CD4-positive, alpha-beta memory T cell (primary cell): ENCODE results near the gene RRP8. TPM values are rescaled to one million over a fixed set of nuclear protein-coding genes. Genes with fewer than 3 reads are reported as not detected.

Source experiments
- CTCF ChIA-PET: fragments of 350-600 bp; sonication (Branson Sonifier 250); formaldehyde crosslinking; loops from one replicate; lab custom pipeline; 2021; ENCODE audit warnings: inconsistent platforms; ENCODE audit not compliant: partially characterized antibody; lab: Charles Lee
- POLR2A ChIA-PET: fragments of 350-600 bp; sonication (Branson Sonifier 250); formaldehyde crosslinking; loops from one replicate; lab custom pipeline; 2021; ENCODE audit not compliant: partially characterized antibody; lab: Charles Lee
- DNase-seq, 5 donors: peaks; one replicate each; pipeline versions ENCODE4 v3.0.0 to v3.0.0-alpha.2; 2020 to 2022; ENCODE audit warnings: mixed read lengths in 1 of 5
- H3K27ac ChIP-seq: one replicate; pipeline ENCODE4 v1.7.0; 2013; ENCODE audit warnings: low read depth, low read length
- H3K27me3 ChIP-seq: 2 replicates; pipeline ENCODE4 v1.7.0; 2013; ENCODE audit warnings: mild to moderate bottlenecking, low read length, moderate library complexity; ENCODE audit not compliant: insufficient read depth
- H3K36me3 ChIP-seq: 2 replicates; pipeline ENCODE4 v1.7.0; 2013; ENCODE audit warnings: mild to moderate bottlenecking, low read length, moderate library complexity; ENCODE audit not compliant: insufficient read depth
- H3K4me1 ChIP-seq: 2 replicates; pipeline ENCODE4 v1.7.0; 2013; ENCODE audit warnings: mild to moderate bottlenecking, low read length, moderate library complexity; ENCODE audit not compliant: insufficient read depth
- H3K4me3 ChIP-seq, 2 donors: one replicate each; pipeline ENCODE4 v1.7.0; 2013; ENCODE audit warnings: low read length in 2 of 2, mild to moderate bottlenecking in 1 of 2
- H3K9me3 ChIP-seq, 2 donors: one replicate each; pipeline ENCODE4 v1.7.0; 2013; ENCODE audit warnings: low read length in 2 of 2, control low read depth in 1 of 2; ENCODE audit not compliant: control insufficient read depth in 1 of 2
- H3K27ac Mint-ChIP-seq, 7 donors: one replicate each; pipeline ENCODE4 v1.8.0; 2020 to 2021; ENCODE audit warnings: mixed read lengths in 7 of 7, mild to moderate bottlenecking in 6 of 7, inconsistent platforms in 3 of 7, moderate library complexity in 3 of 7
- H3K27me3 Mint-ChIP-seq, 2 donors: one replicate each; pipeline ENCODE4 v1.8.0; 2020 to 2021; ENCODE audit warnings: mixed read lengths in 2 of 2
- H3K36me3 Mint-ChIP-seq, 2 donors: one replicate each; pipeline ENCODE4 v1.8.0; 2020 to 2021; ENCODE audit warnings: mixed read lengths in 2 of 2, inconsistent platforms in 1 of 2, mild to moderate bottlenecking in 1 of 2
- H3K4me1 Mint-ChIP-seq, 4 donors: one replicate each; pipeline ENCODE4 v1.8.0; 2020 to 2021; ENCODE audit warnings: mixed read lengths in 4 of 4, mild to moderate bottlenecking in 1 of 4
- H3K4me3 Mint-ChIP-seq, 8 donors: one replicate each; pipeline ENCODE4 v1.8.0; 2020 to 2021; ENCODE audit warnings: mixed read lengths in 8 of 8, mild to moderate bottlenecking in 7 of 8, moderate library complexity in 6 of 8, inconsistent platforms in 3 of 8
- H3K9me3 Mint-ChIP-seq, 8 donors: one replicate each; pipeline ENCODE4 v1.8.0; 2020 to 2021; ENCODE audit warnings: mixed read lengths in 8 of 8, mild to moderate bottlenecking in 5 of 8, inconsistent platforms in 3 of 8, moderate library complexity in 1 of 8
- intact Hi-C: fragments of 100-400 bp; cut with micrococcal nuclease; formaldehyde crosslinking; loops from one replicate; pipeline ENCODE4 v1.15.1; 2023
- polyA plus RNA-seq, 2 donors: library from polyadenylated mRNA; unstranded; fragments of 300-500 nt; fragmentation: Illumina TruSeq; gene quantifications; one replicate each; pipeline ENCODE4 v1.2.3, GENCODE V29; 2021
- total RNA-seq, 2 experiments: library from RNA; stranded (reverse); gene quantifications; one replicate each; pipeline ENCODE4 v1.2.3, GENCODE V29; 2021

The RRP8 gene
- total and polyA plus RNA-seq, 4 experiments from 2014 or later: 19.5 to 36.0 (median 29.2) TPM

- DNase-seq: no peak
- intact Hi-C loops: loop anchor here (1.0 to 2.0 kb wide), 2 partner anchors 19 to 29 kb away; partner anchors contain the start of gene TPP1
- Mint-ChIP-seq H3K36me3 (no peaks in the 10 kb centered on the region), H3K9me3 (no peaks in the 10 kb centered on the region), H3K4me3 (no peak overlapping the region), H3K27ac (no peak overlapping the region), H3K4me1 (peaks cover 0 to 12% (median 0%) of the 10 kb centered on the region in 4 donors), H3K27me3 (no peaks in the 10 kb centered on the region)
- Histone ChIP-seq H3K27ac (peak overlapping the region; percentile 54), H3K27me3 (no peaks in the 10 kb centered on the region), H3K4me1 (peaks cover 47% of the 10 kb centered on the region), H3K9me3 (no peaks in the 10 kb centered on the region), H3K36me3 (no peaks in the 10 kb centered on the region), H3K4me3 (no peak overlapping the region)
- POLR2A ChIA-PET: interaction anchor here (1.0 to 4.5 kb wide), 15 partner anchors 9 to 258 kb away, joined by 3 to 37 read pairs (median 8); partner anchors contain the start of genes ILK, MRPL17, TAF10 and TPP1
- CTCF ChIA-PET: interaction anchor here (1.3 to 2.8 kb wide), 9 partner anchors 12 to 58 kb away, joined by 3 to 16 read pairs (median 12); partner anchors contain the start of genes MRPL17, TAF10 and TPP1
Observed at GRCh38 chr11:6647836-6648235, 44.4 kb upstream of the RRP8 start.

- POLR2A ChIA-PET: interaction anchor here (0.6 to 3.3 kb wide), 21 partner anchors 7 to 258 kb away, joined by 3 to 37 read pairs (median 7); partner anchors contain the start of genes ARFIP2, DCHS1, ILK and MRPL17
Observed at GRCh38 chr11:6646918-6647679, 43.7 kb upstream of the RRP8 start.

GRCh38 chr11:6646576-6646917 is 43.1 kb upstream of the RRP8 start:
- Histone ChIP-seq H3K9me3 (no peaks in the 10 kb centered on the region), H3K27ac (peak overlapping the region; percentile 54), H3K36me3 (no peaks in the 10 kb centered on the region), H3K4me1 (peaks cover 44% of the 10 kb centered on the region), H3K27me3 (no peaks in the 10 kb centered on the region), H3K4me3 (peak overlapping the region; percentile 8 to 26)
- Mint-ChIP-seq H3K4me1 (peaks cover 0 to 12% (median 0%) of the 10 kb centered on the region in 4 donors), H3K4me3 (no peak overlapping the region), H3K27me3 (no peaks in the 10 kb centered on the region), H3K36me3 (no peaks in the 10 kb centered on the region), H3K9me3 (no peaks in the 10 kb centered on the region), H3K27ac (no peak overlapping the region)
- CTCF ChIA-PET: interaction anchor here (1.2 to 2.8 kb wide), 10 partner anchors 13 to 60 kb away, joined by 3 to 16 read pairs (median 5); partner anchors contain the start of genes MRPL17, TAF10 and TPP1
- POLR2A ChIA-PET: interaction anchor here (0.6 to 3.3 kb wide), 19 partner anchors 8 to 165 kb away, joined by 3 to 37 read pairs (median 7); partner anchors contain the start of genes ARFIP2, DCHS1, ILK and MRPL17
- intact Hi-C loops: loop anchor here (2.0 kb wide), 1 partner anchor 20 kb away; no protein-coding TSS in a partner anchor
- no peak for DNase-seq

More at GRCh38 chr11:6646918-6647679, 43.7 kb upstream of the RRP8 start:
- Mint-ChIP-seq H3K4me3 (no peak overlapping the region), H3K36me3 (no peaks in the 10 kb centered on the region), H3K4me1 (peaks cover 0 to 12% (median 0%) of the 10 kb centered on the region in 4 donors), H3K27ac (no peak overlapping the region), H3K27me3 (no peaks in the 10 kb centered on the region), H3K9me3 (no peaks in the 10 kb centered on the region)
- peaks cover 44% of the 10 kb centered on the region for H3K4me1 ChIP-seq
- DNase-seq: peak in 3 of 5 donors; percentile 22 to 31 (median 22)
- intact Hi-C loops: loop anchor here (2.0 kb wide), 1 partner anchor 20 kb away; no protein-coding TSS in a partner anchor
- no peaks in the 10 kb centered on the region for H3K36me3 ChIP-seq
- H3K4me3 ChIP-seq: peak overlapping the region; percentile 8 to 26
- CTCF ChIA-PET: interaction anchor here (1.2 to 2.8 kb wide), 10 partner anchors 13 to 59 kb away, joined by 3 to 16 read pairs (median 5); partner anchors contain the start of genes MRPL17, TAF10 and TPP1
- H3K27me3 ChIP-seq: no peaks in the 10 kb centered on the region
- H3K9me3 ChIP-seq: no peaks in the 10 kb centered on the region
- H3K27ac ChIP-seq: peak overlapping the region; percentile 54

GRCh38 chr11:6646071-6646470 is 42.7 kb upstream of the RRP8 start:
- H3K9me3 Mint-ChIP-seq: no peaks in the 10 kb centered on the region
- H3K36me3 Mint-ChIP-seq: no peaks in the 10 kb centered on the region

GRCh38 chr11:6642957-6643356 is 39.5 kb upstream of the RRP8 start:
- Histone ChIP-seq H3K9me3 (no peaks in the 10 kb centered on the region), H3K4me3 (no peak overlapping the region), H3K27ac (no peak overlapping the region), H3K36me3 (no peaks in the 10 kb centered on the region), H3K27me3 (no peaks in the 10 kb centered on the region), H3K4me1 (peaks cover 37% of the 10 kb centered on the region)
- Mint-ChIP-seq H3K36me3 (no peaks in the 10 kb centered on the region), H3K4me1 (peaks cover 0 to 12% (median 3%) of the 10 kb centered on the region in 4 donors), H3K27me3 (peaks cover 0 to 2% of the 10 kb centered on the region in 2 donors), H3K4me3 (no peak overlapping the region), H3K27ac (no peak overlapping the region), H3K9me3 (no peaks in the 10 kb centered on the region)
- no peak for DNase-seq
- POLR2A ChIA-PET: interaction anchor here (1.1 to 1.3 kb wide), 2 partner anchors 24 kb away, joined by 3 to 4 read pairs; partner anchors contain the start of gene TPP1
- CTCF ChIA-PET: no interaction called here
- intact Hi-C loops: no loop called here

More at GRCh38 chr11:6646071-6646470, 42.7 kb upstream of the RRP8 start:
- ChIA-PET CTCF (interaction anchor here (1.2 to 2.1 kb wide), 4 partner anchors 20 to 34 kb away, joined by 3 to 13 read pairs (median 5); partner anchors contain the start of genes TAF10 and TPP1), POLR2A (interaction anchor here (0.9 to 3.3 kb wide), 15 partner anchors 8 to 165 kb away, joined by 3 to 37 read pairs (median 8); partner anchors contain the start of genes ARFIP2, DCHS1, ILK and MRPL17)
- no peak for DNase-seq
- Mint-ChIP-seq H3K4me1 (peaks cover 0 to 12% (median 0%) of the 10 kb centered on the region in 4 donors), H3K4me3 (peak overlapping the region in 4 of 8 donors; percentile 48 to 63 (median 62)), H3K27me3 (no peaks in the 10 kb centered on the region), H3K27ac (peak overlapping the region in 2 of 7 donors; percentile 71 to 86)
- Histone ChIP-seq H3K4me3 (no peak overlapping the region), H3K4me1 (peaks cover 44% of the 10 kb centered on the region), H3K36me3 (no peaks in the 10 kb centered on the region), H3K27ac (peak overlapping the region; percentile 54), H3K27me3 (no peaks in the 10 kb centered on the region), H3K9me3 (no peaks in the 10 kb centered on the region)
- intact Hi-C loops: loop anchor here (2.0 kb wide), 1 partner anchor 21 kb away; no protein-coding TSS in a partner anchor

- H3K27me3 Mint-ChIP-seq: peaks cover 0 to 2% of the 10 kb centered on the region in 2 donors
- no peak overlapping the region for H3K4me3 Mint-ChIP-seq
- H3K4me1 Mint-ChIP-seq: peaks cover 0 to 12% (median 3%) of the 10 kb centered on the region in 4 donors
- POLR2A ChIA-PET: interaction anchor here (1.4 to 3.2 kb wide), 2 partner anchors 23 to 28 kb away, joined by 4 to 8 read pairs; partner anchors contain the start of gene TAF10
- no peaks in the 10 kb centered on the region for H3K36me3 Mint-ChIP-seq
- H3K27ac Mint-ChIP-seq: no peak overlapping the region
- H3K4me1 ChIP-seq: peaks cover 19% of the 10 kb centered on the region
- CTCF ChIA-PET: interaction anchor here (0.6 to 1.2 kb wide), 2 partner anchors 37 to 42 kb away, joined by 3 read pairs; partner anchors contain the start of gene MRPL17
- no peak overlapping the region for H3K27ac ChIP-seq
- intact Hi-C loops: no loop called here
- DNase-seq: no peak
- H3K9me3 Mint-ChIP-seq: no peaks in the 10 kb centered on the region
- H3K36me3 ChIP-seq: no peaks in the 10 kb centered on the region
- no peak overlapping the region for H3K4me3 ChIP-seq
- H3K9me3 ChIP-seq: no peaks in the 10 kb centered on the region
- no peaks in the 10 kb centered on the region for H3K27me3 ChIP-seq
Observed at GRCh38 chr11:6640985-6641701, 37.7 kb upstream of the RRP8 start.
